Mammary epithelial cell (primary cell): ENCODE results near the gene TMEM72.

Source experiments
- EZH2 ChIP-seq: IDR thresholded peaks from 2 replicates; pipeline ENCODE4 v1.6.1; 2012; ENCODE audit warnings: low read length, inconsistent platforms, borderline replicate concordance
- TF ChIP-seq, protein P1 (sequence below), 2 donors: IDR thresholded peaks in 1 of 2; conservative IDR thresholded peaks in 1 of 2; 2 replicates each; pipeline ENCODE4 v1.5.1; 2011 to 2012; ENCODE audit warnings: inconsistent platforms in 2 of 2, low read length in 2 of 2, mild to moderate bottlenecking in 2 of 2, control low read depth in 1 of 2, low read depth in 1 of 2; ENCODE audit not compliant: insufficient read depth in 1 of 2; ENCODE audit errors: extremely low read depth in 1 of 2

DNA sequence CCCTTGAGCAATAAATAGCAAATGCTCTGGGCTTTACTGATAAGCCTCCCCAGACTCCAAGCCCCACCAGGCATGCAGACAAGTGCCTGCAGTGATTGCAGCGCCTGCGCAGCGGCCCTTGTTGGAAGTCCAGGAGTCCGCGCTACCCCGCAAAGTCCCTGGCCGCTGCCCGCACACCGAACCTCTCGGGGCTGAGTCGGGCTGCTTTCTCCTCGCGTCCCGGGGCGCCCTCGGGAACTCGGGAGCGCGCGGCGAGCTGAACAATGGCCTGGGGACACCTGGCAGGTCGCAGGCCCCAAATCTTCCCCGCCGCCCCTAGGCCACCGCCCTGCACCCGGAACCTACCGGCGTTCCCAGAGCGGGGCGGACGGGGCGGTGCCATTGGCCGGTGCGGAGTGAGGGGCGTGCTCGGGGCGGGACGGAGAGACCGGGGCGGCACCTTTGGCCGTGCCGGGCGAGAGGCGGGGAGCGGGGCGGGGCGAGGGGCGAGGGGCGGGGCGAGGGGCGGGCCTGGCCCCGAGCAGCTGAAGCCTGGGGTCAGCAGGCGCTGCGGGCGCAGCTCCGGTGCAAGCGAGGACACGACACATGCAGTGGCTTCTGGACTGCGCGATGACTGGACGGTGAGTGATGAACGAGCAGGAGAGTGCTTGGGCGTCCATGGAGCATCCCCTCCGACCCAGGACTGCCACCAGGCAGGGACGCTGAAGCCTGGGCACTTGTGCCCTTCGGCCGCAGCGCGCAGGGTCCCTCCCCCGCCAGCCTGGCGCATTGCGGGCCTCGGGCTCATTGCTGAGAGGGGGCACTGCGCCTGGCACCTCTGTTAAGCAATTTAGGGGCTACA lies 48.3 kb downstream of the TMEM72 start, which contains the start of gene RASSF4:
- TF ChIP-seq, protein P1, sequence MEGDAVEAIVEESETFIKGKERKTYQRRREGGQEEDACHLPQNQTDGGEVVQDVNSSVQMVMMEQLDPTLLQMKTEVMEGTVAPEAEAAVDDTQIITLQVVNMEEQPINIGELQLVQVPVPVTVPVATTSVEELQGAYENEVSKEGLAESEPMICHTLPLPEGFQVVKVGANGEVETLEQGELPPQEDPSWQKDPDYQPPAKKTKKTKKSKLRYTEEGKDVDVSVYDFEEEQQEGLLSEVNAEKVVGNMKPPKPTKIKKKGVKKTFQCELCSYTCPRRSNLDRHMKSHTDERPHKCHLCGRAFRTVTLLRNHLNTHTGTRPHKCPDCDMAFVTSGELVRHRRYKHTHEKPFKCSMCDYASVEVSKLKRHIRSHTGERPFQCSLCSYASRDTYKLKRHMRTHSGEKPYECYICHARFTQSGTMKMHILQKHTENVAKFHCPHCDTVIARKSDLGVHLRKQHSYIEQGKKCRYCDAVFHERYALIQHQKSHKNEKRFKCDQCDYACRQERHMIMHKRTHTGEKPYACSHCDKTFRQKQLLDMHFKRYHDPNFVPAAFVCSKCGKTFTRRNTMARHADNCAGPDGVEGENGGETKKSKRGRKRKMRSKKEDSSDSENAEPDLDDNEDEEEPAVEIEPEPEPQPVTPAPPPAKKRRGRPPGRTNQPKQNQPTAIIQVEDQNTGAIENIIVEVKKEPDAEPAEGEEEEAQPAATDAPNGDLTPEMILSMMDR (conservative IDR thresholded peaks at IDR 0.05 in 1 of 2, IDR thresholded peaks at IDR 0.05 in 1 of 2; ENCODE audit: extremely low read depth in 1 of 2, insufficient read depth in 1 of 2, low read depth in 1 of 2, low read length in 2 of 2), result no peak
- no peak for TF ChIP-seq EZH2
